ENCODE measurements around the gene PRKCA. TPM values are rescaled to one million over a fixed set of nuclear protein-coding genes. Genes with fewer than 3 reads are reported as not detected.
A peak's percentile ranks its signal among the peaks of the same experiment; 100 is the strongest.

Gene PRKCA
- total RNA-seq, 1 experiment from 2014 or later = 29.5 TPM

DNA sequence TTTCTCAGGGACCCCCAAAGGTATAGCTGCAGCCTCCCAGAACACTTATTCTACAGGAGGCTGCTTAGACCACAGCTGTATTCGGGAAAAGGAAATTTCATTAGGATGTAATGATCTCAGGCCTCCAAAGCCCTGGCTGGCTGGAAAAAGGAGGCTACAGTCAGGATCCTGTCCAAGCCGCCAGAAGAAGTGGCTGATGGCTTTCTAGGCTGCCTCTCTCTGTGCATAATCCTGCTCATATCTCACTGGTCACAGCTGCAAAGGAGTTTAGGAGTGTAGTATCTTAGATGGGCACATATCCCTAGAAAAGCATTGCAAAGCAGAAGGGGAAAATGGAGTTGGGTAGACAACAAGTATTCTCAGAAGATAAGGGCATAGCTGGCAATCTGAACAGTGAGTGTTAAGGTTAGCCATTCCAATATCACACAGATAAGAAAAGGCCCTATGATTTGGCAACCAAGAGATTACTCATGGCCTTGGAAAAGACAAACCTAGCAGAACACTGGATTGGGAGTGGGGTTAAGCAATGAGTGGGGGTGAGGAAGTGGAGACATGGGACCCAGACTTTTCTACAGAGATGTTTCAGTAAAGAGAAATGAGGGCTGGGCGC is 26.0 kb upstream of the PRKCA start:
- ChIA-PET CTCF (interaction anchor here (1.0 to 1.9 kb wide), 2 partner anchors 75 to 397 kb away, joined by 3 to 4 read pairs; no protein-coding TSS in a partner anchor), POLR2A (no interaction called here)
- Mint-ChIP-seq H3K27me3 (ENCODE audit: low read depth) (no peaks in the 10 kb centered on the region), H3K4me3 (no peak overlapping the region), H3K27ac (no peak overlapping the region), H3K4me1 (no peaks in the 10 kb centered on the region; the same call in 1 of the 2 replicates), H3K36me3 (no peaks in the 10 kb centered on the region), H3K9me3 (peaks cover 6% of the 10 kb centered on the region)
- TF ChIP-seq PRRX2 (CRISPR knock-in tag; IDR thresholded peaks at IDR 0.05) (no peak), FOXP1 (CRISPR knock-in tag; IDR thresholded peaks at IDR 0.05; ENCODE audit: borderline replicate concordance) (no peak), MYBL2 (CRISPR knock-in tag; IDR thresholded peaks at IDR 0.05) (no peak), ZNF416 (CRISPR knock-in tag; IDR thresholded peaks at IDR 0.05) (no peak), GRHL2 (CRISPR knock-in tag; IDR thresholded peaks at IDR 0.05; ENCODE audit: insufficient replicate concordance, severe bottlenecking) (no peak), ETV6 (CRISPR knock-in tag; IDR thresholded peaks at IDR 0.05) (no peak), SP1 (CRISPR knock-in tag; conservative IDR thresholded peaks at IDR 0.05) (no peak)
- TF ChIP-seq, protein P1, sequence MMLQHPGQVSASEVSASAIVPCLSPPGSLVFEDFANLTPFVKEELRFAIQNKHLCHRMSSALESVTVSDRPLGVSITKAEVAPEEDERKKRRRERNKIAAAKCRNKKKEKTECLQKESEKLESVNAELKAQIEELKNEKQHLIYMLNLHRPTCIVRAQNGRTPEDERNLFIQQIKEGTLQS (CRISPR knock-in tag; conservative IDR thresholded peaks at IDR 0.05) = no peak
- no peak for ATAC-seq
- DNase-seq (ENCODE audit: low spot score) = no peak

- no peaks in the 10 kb centered on the region for H3K9me3 Mint-ChIP-seq
- DNase-seq (ENCODE audit: low spot score) (no peak), ATAC-seq (peak; percentile 26; the same call in 1 of the 2 replicates)
- H3K36me3 Mint-ChIP-seq = no peaks in the 10 kb centered on the region
- no peaks in the 10 kb centered on the region for H3K27me3 Mint-ChIP-seq (ENCODE audit: low read depth)
- no peak overlapping the region for H3K4me3 Mint-ChIP-seq
- H3K4me1 Mint-ChIP-seq = no peaks in the 10 kb centered on the region; the same call in 1 of the 2 replicates
- POLR2A ChIA-PET = no interaction called here
- H3K27ac Mint-ChIP-seq = no peak overlapping the region
- CTCF ChIA-PET = interaction anchor here (0.6 to 1.9 kb wide), 2 partner anchors 76 to 257 kb away, joined by 3 to 4 read pairs; no protein-coding TSS in a partner anchor
- TF ChIP-seq HMGXB4 (CRISPR knock-in tag; IDR thresholded peaks at IDR 0.05) (no peak), CREB1 (CRISPR knock-in tag; IDR thresholded peaks at IDR 0.05) (no peak), NR1H2 (CRISPR knock-in tag; IDR thresholded peaks at IDR 0.05) (no peak), GTF2I (CRISPR knock-in tag; conservative IDR thresholded peaks at IDR 0.05) (no peak), SP1 (CRISPR knock-in tag; conservative IDR thresholded peaks at IDR 0.05) (no peak), MYBL2 (CRISPR knock-in tag; IDR thresholded peaks at IDR 0.05) (no peak), ZSCAN18 (CRISPR knock-in tag; IDR thresholded peaks at IDR 0.05) (no peak), TEAD4 (CRISPR knock-in tag; IDR thresholded peaks at IDR 0.05) (no peak), NFATC4 (CRISPR knock-in tag; IDR thresholded peaks at IDR 0.05) (no peak), ETV6 (CRISPR knock-in tag; IDR thresholded peaks at IDR 0.05) (no peak), ZNF232 (CRISPR knock-in tag; IDR thresholded peaks at IDR 0.05) (no peak)
- TF ChIP-seq, protein P2, sequence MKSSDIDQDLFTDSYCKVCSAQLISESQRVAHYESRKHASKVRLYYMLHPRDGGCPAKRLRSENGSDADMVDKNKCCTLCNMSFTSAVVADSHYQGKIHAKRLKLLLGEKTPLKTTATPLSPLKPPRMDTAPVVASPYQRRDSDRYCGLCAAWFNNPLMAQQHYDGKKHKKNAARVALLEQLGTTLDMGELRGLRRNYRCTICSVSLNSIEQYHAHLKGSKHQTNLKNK (CRISPR knock-in tag; IDR thresholded peaks at IDR 0.05) = no peak
- TF ChIP-seq, protein P3, sequence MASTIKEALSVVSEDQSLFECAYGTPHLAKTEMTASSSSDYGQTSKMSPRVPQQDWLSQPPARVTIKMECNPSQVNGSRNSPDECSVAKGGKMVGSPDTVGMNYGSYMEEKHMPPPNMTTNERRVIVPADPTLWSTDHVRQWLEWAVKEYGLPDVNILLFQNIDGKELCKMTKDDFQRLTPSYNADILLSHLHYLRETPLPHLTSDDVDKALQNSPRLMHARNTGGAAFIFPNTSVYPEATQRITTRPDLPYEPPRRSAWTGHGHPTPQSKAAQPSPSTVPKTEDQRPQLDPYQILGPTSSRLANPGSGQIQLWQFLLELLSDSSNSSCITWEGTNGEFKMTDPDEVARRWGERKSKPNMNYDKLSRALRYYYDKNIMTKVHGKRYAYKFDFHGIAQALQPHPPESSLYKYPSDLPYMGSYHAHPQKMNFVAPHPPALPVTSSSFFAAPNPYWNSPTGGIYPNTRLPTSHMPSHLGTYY (CRISPR knock-in tag; IDR thresholded peaks at IDR 0.05) = no peak
- TF ChIP-seq, protein P4, sequence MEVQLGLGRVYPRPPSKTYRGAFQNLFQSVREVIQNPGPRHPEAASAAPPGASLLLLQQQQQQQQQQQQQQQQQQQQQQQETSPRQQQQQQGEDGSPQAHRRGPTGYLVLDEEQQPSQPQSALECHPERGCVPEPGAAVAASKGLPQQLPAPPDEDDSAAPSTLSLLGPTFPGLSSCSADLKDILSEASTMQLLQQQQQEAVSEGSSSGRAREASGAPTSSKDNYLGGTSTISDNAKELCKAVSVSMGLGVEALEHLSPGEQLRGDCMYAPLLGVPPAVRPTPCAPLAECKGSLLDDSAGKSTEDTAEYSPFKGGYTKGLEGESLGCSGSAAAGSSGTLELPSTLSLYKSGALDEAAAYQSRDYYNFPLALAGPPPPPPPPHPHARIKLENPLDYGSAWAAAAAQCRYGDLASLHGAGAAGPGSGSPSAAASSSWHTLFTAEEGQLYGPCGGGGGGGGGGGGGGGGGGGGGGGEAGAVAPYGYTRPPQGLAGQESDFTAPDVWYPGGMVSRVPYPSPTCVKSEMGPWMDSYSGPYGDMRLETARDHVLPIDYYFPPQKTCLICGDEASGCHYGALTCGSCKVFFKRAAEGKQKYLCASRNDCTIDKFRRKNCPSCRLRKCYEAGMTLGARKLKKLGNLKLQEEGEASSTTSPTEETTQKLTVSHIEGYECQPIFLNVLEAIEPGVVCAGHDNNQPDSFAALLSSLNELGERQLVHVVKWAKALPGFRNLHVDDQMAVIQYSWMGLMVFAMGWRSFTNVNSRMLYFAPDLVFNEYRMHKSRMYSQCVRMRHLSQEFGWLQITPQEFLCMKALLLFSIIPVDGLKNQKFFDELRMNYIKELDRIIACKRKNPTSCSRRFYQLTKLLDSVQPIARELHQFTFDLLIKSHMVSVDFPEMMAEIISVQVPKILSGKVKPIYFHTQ (CRISPR knock-in tag; IDR thresholded peaks at IDR 0.05) = no peak
- TF ChIP-seq, protein P5, sequence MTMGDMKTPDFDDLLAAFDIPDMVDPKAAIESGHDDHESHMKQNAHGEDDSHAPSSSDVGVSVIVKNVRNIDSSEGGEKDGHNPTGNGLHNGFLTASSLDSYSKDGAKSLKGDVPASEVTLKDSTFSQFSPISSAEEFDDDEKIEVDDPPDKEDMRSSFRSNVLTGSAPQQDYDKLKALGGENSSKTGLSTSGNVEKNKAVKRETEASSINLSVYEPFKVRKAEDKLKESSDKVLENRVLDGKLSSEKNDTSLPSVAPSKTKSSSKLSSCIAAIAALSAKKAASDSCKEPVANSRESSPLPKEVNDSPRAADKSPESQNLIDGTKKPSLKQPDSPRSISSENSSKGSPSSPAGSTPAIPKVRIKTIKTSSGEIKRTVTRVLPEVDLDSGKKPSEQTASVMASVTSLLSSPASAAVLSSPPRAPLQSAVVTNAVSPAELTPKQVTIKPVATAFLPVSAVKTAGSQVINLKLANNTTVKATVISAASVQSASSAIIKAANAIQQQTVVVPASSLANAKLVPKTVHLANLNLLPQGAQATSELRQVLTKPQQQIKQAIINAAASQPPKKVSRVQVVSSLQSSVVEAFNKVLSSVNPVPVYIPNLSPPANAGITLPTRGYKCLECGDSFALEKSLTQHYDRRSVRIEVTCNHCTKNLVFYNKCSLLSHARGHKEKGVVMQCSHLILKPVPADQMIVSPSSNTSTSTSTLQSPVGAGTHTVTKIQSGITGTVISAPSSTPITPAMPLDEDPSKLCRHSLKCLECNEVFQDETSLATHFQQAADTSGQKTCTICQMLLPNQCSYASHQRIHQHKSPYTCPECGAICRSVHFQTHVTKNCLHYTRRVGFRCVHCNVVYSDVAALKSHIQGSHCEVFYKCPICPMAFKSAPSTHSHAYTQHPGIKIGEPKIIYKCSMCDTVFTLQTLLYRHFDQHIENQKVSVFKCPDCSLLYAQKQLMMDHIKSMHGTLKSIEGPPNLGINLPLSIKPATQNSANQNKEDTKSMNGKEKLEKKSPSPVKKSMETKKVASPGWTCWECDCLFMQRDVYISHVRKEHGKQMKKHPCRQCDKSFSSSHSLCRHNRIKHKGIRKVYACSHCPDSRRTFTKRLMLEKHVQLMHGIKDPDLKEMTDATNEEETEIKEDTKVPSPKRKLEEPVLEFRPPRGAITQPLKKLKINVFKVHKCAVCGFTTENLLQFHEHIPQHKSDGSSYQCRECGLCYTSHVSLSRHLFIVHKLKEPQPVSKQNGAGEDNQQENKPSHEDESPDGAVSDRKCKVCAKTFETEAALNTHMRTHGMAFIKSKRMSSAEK (CRISPR knock-in tag; IDR thresholded peaks at IDR 0.05; ENCODE audit: borderline replicate concordance) = no peak
Observed at GRCh38 chr17:66277191-66277590, 25.2 kb upstream of the PRKCA start.

Data from WTC11 (cell line).